ENCODE results near the gene TYW1B.

GRCh38 chr7:72710983-72711382, 117.0 kb downstream of the TYW1B start:
- TF ChIP-seq CTCF (IDR thresholded peaks at IDR 0.05): no peak
- no peak for TF ChIP-seq POLR2A (IDR thresholded peaks at IDR 0.05)
